DOHH2 (cell line): ENCODE data around the gene PTGER3.

ENCODE experiments used
- H3F3A ChIP-seq: fragments of 200-600 bp; sonication (generic), shearing (Covaris generic); 2 replicates; pipeline ENCODE4 v1.6.0; 2016; ENCODE audit warnings: antibody characterized with exemption, mild to moderate bottlenecking; ENCODE audit not compliant: control insufficient read depth, insufficient read depth
- H3K27ac ChIP-seq: fragments of 200-600 bp; sonication (generic); 2 replicates; pipeline ENCODE4 v1.5.1; 2014; ENCODE audit warnings: low read depth, mild to moderate bottlenecking, low read length, moderate library complexity
- H3K27me3 ChIP-seq: fragments of 200-600 bp; sonication (generic); 2 replicates; pipeline ENCODE4 v1.6.1; 2014; ENCODE audit warnings: mild to moderate bottlenecking, low read length, mixed read lengths; ENCODE audit not compliant: control insufficient read depth
- H3K36me3 ChIP-seq: fragments of 200-600 bp; sonication (generic); 2 replicates; pipeline ENCODE4 v1.6.1; 2014; ENCODE audit warnings: mild to moderate bottlenecking, low read length, moderate library complexity, mixed read lengths; ENCODE audit not compliant: control insufficient read depth
- H3K4me1 ChIP-seq: fragments of 200-600 bp; sonication (generic); 2 replicates; pipeline ENCODE4 v1.6.1; 2014; ENCODE audit warnings: mild to moderate bottlenecking, low read length, mixed read lengths; ENCODE audit not compliant: control insufficient read depth
- H3K4me2 ChIP-seq: fragments of 200-600 bp; sonication (generic); 2 replicates; pipeline ENCODE4 v1.6.0; 2014; ENCODE audit warnings: mild to moderate bottlenecking, low read length, moderate library complexity
- H3K4me3 ChIP-seq: fragments of 200-600 bp; sonication (generic); 2 replicates; pipeline ENCODE4 v1.5.1; 2014; ENCODE audit warnings: mild to moderate bottlenecking, low read length, mixed read lengths
- H3K79me2 ChIP-seq: fragments of 200-600 bp; sonication (generic); 2 replicates; pipeline ENCODE4 v1.6.1; 2014; ENCODE audit warnings: mild to moderate bottlenecking, low read length, mixed read lengths; ENCODE audit not compliant: control insufficient read depth
- H3K9me2 ChIP-seq: fragments of 200-600 bp; sonication (generic); replicated peaks from 2 replicates; pipeline ENCODE4 v1.6.1; 2014; ENCODE audit warnings: mild to moderate bottlenecking, low read length, mixed read lengths; ENCODE audit not compliant: control insufficient read depth
- H3K9me3 ChIP-seq: fragments of 200-600 bp; sonication (generic); 2 replicates; pipeline ENCODE4 v1.6.1; 2014; ENCODE audit warnings: antibody characterized with exemption, low read length, mixed read lengths; ENCODE audit not compliant: control insufficient read depth, insufficient read depth
- H4K20me1 ChIP-seq: fragments of 200-600 bp; sonication (generic); 2 replicates; pipeline ENCODE4 v1.6.0; 2014; ENCODE audit warnings: low read depth, mild to moderate bottlenecking, antibody characterized with exemption, low read length, moderate library complexity; ENCODE audit not compliant: control insufficient read depth, insufficient read depth
- EZH2phosphoT487 ChIP-seq: fragments of 200-600 bp; sonication (generic); IDR thresholded peaks from 2 replicates; pipeline ENCODE4 v1.6.1; 2017; ENCODE audit warnings: borderline replicate concordance, mild to moderate bottlenecking, antibody characterized with exemption, low read length, moderate library complexity, mixed read lengths
- TF ChIP-seq, protein P1 (sequence below): fragments of 200-600 bp; sonication (generic); IDR thresholded peaks from one replicate; pipeline ENCODE4 v1.5.1; 2014; ENCODE audit warnings: antibody characterized with exemption, mild to moderate bottlenecking, low read depth, low read length; ENCODE audit not compliant: poor library complexity, severe bottlenecking

Gene PTGER3

DNA sequence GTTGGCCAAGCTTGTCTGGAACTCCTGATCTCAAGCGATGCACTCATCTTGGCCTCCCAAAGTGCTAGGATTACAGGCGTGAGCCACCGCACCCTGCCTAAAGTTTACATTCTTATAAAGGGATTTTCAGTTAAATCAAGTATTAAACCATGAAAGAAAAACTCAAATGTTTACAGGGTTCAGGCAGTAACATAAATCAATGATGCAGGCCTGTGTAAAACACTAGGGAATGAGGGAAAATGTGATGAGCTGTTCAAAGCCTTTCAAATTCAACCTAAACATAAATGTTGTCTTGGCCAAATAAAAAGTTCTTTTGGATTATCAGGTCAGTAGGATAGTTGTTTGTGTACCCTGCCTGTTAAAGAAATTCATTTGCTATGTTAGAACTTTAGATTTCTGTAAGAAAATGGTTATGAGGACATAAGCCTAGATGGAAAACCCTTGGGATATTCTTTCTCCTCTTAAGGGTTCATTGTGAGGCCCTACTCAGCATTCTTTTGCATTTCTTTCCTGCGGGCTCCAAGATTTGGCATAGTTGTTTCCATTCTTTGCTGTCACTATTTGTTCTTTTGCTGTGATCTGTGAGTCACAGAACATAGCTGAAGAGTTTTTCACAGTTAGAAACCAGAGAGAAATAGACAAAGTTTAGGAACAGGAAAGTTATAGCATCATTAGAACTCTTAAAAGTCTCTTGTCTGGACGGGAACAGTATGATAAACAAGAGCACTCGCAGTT lies 42.1 kb upstream of the PTGER3 start:
- Histone ChIP-seq H3K9me2 (no peaks in the 10 kb centered on the region), H3K4me3 (no peak overlapping the region), H3K27me3 (no peaks in the 10 kb centered on the region), H4K20me1 (no peaks in the 10 kb centered on the region), H3K4me2 (no peak overlapping the region), H3K4me1 (no peaks in the 10 kb centered on the region), H3K36me3 (no peaks in the 10 kb centered on the region), H3K9me3 (no peaks in the 10 kb centered on the region), H3F3A (no peaks in the 10 kb centered on the region), H3K27ac (no peak overlapping the region), H3K79me2 (no peaks in the 10 kb centered on the region)
- TF ChIP-seq, protein P1, sequence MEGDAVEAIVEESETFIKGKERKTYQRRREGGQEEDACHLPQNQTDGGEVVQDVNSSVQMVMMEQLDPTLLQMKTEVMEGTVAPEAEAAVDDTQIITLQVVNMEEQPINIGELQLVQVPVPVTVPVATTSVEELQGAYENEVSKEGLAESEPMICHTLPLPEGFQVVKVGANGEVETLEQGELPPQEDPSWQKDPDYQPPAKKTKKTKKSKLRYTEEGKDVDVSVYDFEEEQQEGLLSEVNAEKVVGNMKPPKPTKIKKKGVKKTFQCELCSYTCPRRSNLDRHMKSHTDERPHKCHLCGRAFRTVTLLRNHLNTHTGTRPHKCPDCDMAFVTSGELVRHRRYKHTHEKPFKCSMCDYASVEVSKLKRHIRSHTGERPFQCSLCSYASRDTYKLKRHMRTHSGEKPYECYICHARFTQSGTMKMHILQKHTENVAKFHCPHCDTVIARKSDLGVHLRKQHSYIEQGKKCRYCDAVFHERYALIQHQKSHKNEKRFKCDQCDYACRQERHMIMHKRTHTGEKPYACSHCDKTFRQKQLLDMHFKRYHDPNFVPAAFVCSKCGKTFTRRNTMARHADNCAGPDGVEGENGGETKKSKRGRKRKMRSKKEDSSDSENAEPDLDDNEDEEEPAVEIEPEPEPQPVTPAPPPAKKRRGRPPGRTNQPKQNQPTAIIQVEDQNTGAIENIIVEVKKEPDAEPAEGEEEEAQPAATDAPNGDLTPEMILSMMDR: no peak
- TF ChIP-seq EZH2phosphoT487: no peak

DNA sequence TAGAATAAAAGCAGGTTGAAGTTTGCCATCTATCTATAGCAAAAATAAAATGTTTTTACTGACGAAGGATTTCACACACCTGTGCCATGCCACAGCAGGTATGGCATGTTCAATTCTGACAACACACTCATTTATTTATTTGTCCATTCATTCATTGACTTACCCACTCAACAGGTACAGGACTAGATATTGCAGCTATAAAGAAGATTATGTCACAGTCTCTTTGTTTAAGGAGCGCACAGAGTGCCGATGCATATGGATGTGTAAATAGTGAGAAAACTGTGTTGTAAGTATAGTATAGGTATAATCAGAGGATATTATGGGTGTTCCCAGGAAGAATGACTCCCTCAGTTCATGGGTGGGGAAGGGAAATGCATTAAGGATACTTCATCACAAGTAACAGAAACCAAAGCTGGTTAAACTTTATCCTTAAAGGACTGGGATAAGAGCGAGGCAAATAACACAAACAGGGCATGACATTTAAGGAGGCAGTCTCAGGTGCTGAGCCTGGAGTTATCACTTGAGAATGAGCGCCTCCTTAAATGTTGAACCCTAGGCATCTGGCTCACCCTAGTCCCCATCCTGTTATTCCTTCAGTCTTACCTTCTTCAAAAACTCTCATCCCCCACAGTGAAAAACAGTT lies 41.1 kb upstream of the PTGER3 start:
- no peaks in the 10 kb centered on the region for H3K79me2 ChIP-seq
- no peaks in the 10 kb centered on the region for H4K20me1 ChIP-seq
- no peaks in the 10 kb centered on the region for H3F3A ChIP-seq
- no peak overlapping the region for H3K4me2 ChIP-seq
- no peaks in the 10 kb centered on the region for H3K9me3 ChIP-seq
- H3K4me3 ChIP-seq: no peak overlapping the region
- no peaks in the 10 kb centered on the region for H3K9me2 ChIP-seq
- TF ChIP-seq EZH2phosphoT487: no peak
- TF ChIP-seq, protein P1: no peak
- H3K4me1 ChIP-seq: no peaks in the 10 kb centered on the region
- H3K27ac ChIP-seq: no peak overlapping the region
- no peaks in the 10 kb centered on the region for H3K27me3 ChIP-seq
- H3K36me3 ChIP-seq: no peaks in the 10 kb centered on the region

DNA sequence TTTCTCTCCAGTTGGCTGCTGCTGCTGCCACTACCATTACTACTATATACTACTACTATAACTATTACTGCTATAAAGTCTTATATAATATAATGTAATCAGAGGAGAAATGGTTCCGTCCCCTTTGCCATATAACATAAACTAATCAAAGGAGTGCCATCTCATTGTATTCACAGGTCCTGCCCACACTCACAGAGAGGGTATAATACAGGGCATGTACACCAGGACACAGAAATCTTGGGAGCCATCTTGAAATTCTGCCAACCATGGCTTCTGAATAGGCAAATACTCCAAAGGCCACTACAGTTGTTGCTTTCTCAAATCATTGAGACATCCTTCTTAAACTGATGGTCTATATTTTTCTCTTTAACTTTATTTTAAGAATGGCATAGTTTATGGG lies 40.1 kb upstream of the PTGER3 start:
- Histone ChIP-seq H3F3A (no peaks in the 10 kb centered on the region), H3K4me2 (no peak overlapping the region), H3K27me3 (no peaks in the 10 kb centered on the region), H3K79me2 (no peaks in the 10 kb centered on the region), H3K4me3 (no peak overlapping the region), H4K20me1 (no peaks in the 10 kb centered on the region), H3K4me1 (no peaks in the 10 kb centered on the region), H3K9me3 (no peaks in the 10 kb centered on the region), H3K36me3 (no peaks in the 10 kb centered on the region), H3K9me2 (no peaks in the 10 kb centered on the region), H3K27ac (no peak overlapping the region)
- no peak for TF ChIP-seq EZH2phosphoT487
- TF ChIP-seq, protein P1: no peak
